HL-60/S4 (cell line): ENCODE data around the gene DBT.
"Not testable (repeated sequence)": the region's sequence is repeated elsewhere in the genome, so short reads cannot be mapped to it uniquely, and the experiment has no call there.

Experiments used
- in situ Hi-C: fragments of 300-500 bp; cut with MboI; formaldehyde crosslinking; loops from 2 replicates; pipeline ENCODE4 v1.14.3; 2022; ENCODE audit warnings: low sequenced_read_pairs

The DBT gene

GRCh38 chr1:100252901-100253300 lies 3.3 kb upstream of the DBT start:
- in situ Hi-C loops: no loop called here

- in situ Hi-C loops: no loop called here
These were observed 1.2 kb upstream of the DBT start for GRCh38 chr1:100250807-100251206.

- in situ Hi-C loops: no loop called here
These were observed 630 bp upstream of the DBT start for GRCh38 chr1:100250264-100250663.

- in situ Hi-C loops: no loop called here
These were observed 488 bp downstream of the DBT start for GRCh38 chr1:100249155-100249536.

GRCh38 chr1:100246738-100247137 lies 2.9 kb downstream of the DBT start:
- in situ Hi-C loops: no loop called here

GRCh38 chr1:100240631-100241030 lies 9.0 kb downstream of the DBT start:
- in situ Hi-C loops: no loop called here

- in situ Hi-C loops: no loop called here
These were observed 9.7 kb downstream of the DBT start for GRCh38 chr1:100239961-100240360.

GRCh38 chr1:100237091-100237490 lies 12.5 kb downstream of the DBT start:
- in situ Hi-C loops: no loop called here

GRCh38 chr1:100234432-100234831 lies 15.2 kb downstream of the DBT start:
- in situ Hi-C loops: no loop called here

- in situ Hi-C loops: not testable (repeated sequence)
These were observed 16.1 kb downstream of the DBT start for GRCh38 chr1:100233566-100233965.

- in situ Hi-C loops: no loop called here
These were observed 17.5 kb downstream of the DBT start for GRCh38 chr1:100232156-100232555.

- in situ Hi-C loops: no loop called here
These were observed 17.9 kb downstream of the DBT start for GRCh38 chr1:100231721-100232120.

- in situ Hi-C loops: no loop called here
These were observed 18.9 kb downstream of the DBT start for GRCh38 chr1:100230765-100231164.

GRCh38 chr1:100229681-100230443 lies 19.8 kb downstream of the DBT start:
- in situ Hi-C loops: no loop called here

GRCh38 chr1:100222428-100222827 lies 27.2 kb downstream of the DBT start:
- in situ Hi-C loops: no loop called here

GRCh38 chr1:100219883-100220282 lies 29.8 kb downstream of the DBT start:
- in situ Hi-C loops: no loop called here

- in situ Hi-C loops: no loop called here
These were observed 30.2 kb downstream of the DBT start for GRCh38 chr1:100219457-100219856.

- in situ Hi-C loops: no loop called here
These were observed 31.8 kb downstream of the DBT start for GRCh38 chr1:100217834-100218233.

- in situ Hi-C loops: no loop called here
These were observed 34.5 kb downstream of the DBT start for GRCh38 chr1:100215101-100215500.

GRCh38 chr1:100213141-100213540 lies 36.5 kb downstream of the DBT start:
- in situ Hi-C loops: no loop called here

- in situ Hi-C loops: no loop called here
These were observed 43.3 kb downstream of the DBT start for GRCh38 chr1:100206301-100206700.

- in situ Hi-C loops: not testable (repeated sequence)
These were observed 44.0 kb downstream of the DBT start for GRCh38 chr1:100205593-100205992.

- in situ Hi-C loops: not testable (repeated sequence)
These were observed 44.5 kb downstream of the DBT start for GRCh38 chr1:100205103-100205502.
